ENCODE data around the gene ACSL4.

GRCh38 chrX:109660435-109661143 lies 72.5 kb downstream of the ACSL4 start:
- TF ChIP-seq, protein P1, sequence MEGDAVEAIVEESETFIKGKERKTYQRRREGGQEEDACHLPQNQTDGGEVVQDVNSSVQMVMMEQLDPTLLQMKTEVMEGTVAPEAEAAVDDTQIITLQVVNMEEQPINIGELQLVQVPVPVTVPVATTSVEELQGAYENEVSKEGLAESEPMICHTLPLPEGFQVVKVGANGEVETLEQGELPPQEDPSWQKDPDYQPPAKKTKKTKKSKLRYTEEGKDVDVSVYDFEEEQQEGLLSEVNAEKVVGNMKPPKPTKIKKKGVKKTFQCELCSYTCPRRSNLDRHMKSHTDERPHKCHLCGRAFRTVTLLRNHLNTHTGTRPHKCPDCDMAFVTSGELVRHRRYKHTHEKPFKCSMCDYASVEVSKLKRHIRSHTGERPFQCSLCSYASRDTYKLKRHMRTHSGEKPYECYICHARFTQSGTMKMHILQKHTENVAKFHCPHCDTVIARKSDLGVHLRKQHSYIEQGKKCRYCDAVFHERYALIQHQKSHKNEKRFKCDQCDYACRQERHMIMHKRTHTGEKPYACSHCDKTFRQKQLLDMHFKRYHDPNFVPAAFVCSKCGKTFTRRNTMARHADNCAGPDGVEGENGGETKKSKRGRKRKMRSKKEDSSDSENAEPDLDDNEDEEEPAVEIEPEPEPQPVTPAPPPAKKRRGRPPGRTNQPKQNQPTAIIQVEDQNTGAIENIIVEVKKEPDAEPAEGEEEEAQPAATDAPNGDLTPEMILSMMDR (IDR thresholded peaks at IDR 0.05), result no peak
- TF ChIP-seq POLR2A (IDR thresholded peaks at IDR 0.05), result no peak

Data from ovary (tissue), 3 donors.